Peyer's patch (tissue), 4 donors: ENCODE data around the gene EDN1.

ENCODE experiments used
- POLR2A ChIP-seq, 2 donors: fragments of 450-650 bp; IDR thresholded peaks; one replicate each; pipeline ENCODE4 v1.5.1; 2017; ENCODE audit warnings: antibody characterized with exemption in 2 of 2, mild to moderate bottlenecking in 2 of 2, moderate library complexity in 2 of 2
- TF ChIP-seq, protein P1 (sequence below), 6 experiments: fragments of 450-650 bp in 4 of 6; fragments of 200-600 bp in 2 of 6; sonication (generic) in 1 of 6; IDR thresholded peaks; one replicate each; pipeline ENCODE4 v1.5.1; 2017 to 2019; ENCODE audit warnings: antibody characterized with exemption in 6 of 6, mild to moderate bottlenecking in 3 of 6, moderate library complexity in 1 of 6

GRCh38 chr6:12280458-12280857 lies 9.7 kb upstream of the EDN1 start:
- TF ChIP-seq, protein P1, sequence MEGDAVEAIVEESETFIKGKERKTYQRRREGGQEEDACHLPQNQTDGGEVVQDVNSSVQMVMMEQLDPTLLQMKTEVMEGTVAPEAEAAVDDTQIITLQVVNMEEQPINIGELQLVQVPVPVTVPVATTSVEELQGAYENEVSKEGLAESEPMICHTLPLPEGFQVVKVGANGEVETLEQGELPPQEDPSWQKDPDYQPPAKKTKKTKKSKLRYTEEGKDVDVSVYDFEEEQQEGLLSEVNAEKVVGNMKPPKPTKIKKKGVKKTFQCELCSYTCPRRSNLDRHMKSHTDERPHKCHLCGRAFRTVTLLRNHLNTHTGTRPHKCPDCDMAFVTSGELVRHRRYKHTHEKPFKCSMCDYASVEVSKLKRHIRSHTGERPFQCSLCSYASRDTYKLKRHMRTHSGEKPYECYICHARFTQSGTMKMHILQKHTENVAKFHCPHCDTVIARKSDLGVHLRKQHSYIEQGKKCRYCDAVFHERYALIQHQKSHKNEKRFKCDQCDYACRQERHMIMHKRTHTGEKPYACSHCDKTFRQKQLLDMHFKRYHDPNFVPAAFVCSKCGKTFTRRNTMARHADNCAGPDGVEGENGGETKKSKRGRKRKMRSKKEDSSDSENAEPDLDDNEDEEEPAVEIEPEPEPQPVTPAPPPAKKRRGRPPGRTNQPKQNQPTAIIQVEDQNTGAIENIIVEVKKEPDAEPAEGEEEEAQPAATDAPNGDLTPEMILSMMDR (IDR thresholded peaks at IDR 0.05): no peak
- TF ChIP-seq POLR2A (IDR thresholded peaks at IDR 0.05): no peak
